Activated naive CD8-positive, alpha-beta T cell (primary cell): Measurements from ENCODE around the gene XYLT1.

Experiments
- H3K27ac Mint-ChIP-seq: one replicate; pipeline ENCODE4 v1.8.0; 2021; ENCODE audit warnings: mixed read lengths
- H3K27me3 Mint-ChIP-seq: one replicate; pipeline ENCODE4 v1.8.0; 2021; ENCODE audit warnings: mixed read lengths
- H3K36me3 Mint-ChIP-seq: one replicate; pipeline ENCODE4 v1.8.0; 2021; ENCODE audit warnings: mixed read lengths
- H3K4me1 Mint-ChIP-seq: one replicate; pipeline ENCODE4 v1.8.0; 2021; ENCODE audit warnings: low read depth, mixed read lengths
- H3K4me3 Mint-ChIP-seq: one replicate; pipeline ENCODE4 v1.8.0; 2021; ENCODE audit warnings: mild to moderate bottlenecking, mixed read lengths
- H3K9me3 Mint-ChIP-seq: one replicate; pipeline ENCODE4 v1.8.0; 2021; ENCODE audit warnings: low read depth, mixed read lengths

The XYLT1 gene

GRCh38 chr16:17454162-17454730, 16.5 kb downstream of the XYLT1 start:
- peaks cover 36% of the 10 kb centered on the region for H3K4me1 Mint-ChIP-seq
- no peaks in the 10 kb centered on the region for H3K9me3 Mint-ChIP-seq
- no peak overlapping the region for H3K27ac Mint-ChIP-seq
- H3K27me3 Mint-ChIP-seq: no peaks in the 10 kb centered on the region
- H3K4me3 Mint-ChIP-seq: no peak overlapping the region
- H3K36me3 Mint-ChIP-seq: peaks cover 12% of the 10 kb centered on the region

- Mint-ChIP-seq H3K4me1 (peaks cover 42% of the 10 kb centered on the region), H3K9me3 (no peaks in the 10 kb centered on the region), H3K27me3 (no peaks in the 10 kb centered on the region), H3K27ac (no peak overlapping the region), H3K36me3 (peaks cover 12% of the 10 kb centered on the region), H3K4me3 (no peak overlapping the region)
Observed at GRCh38 chr16:17453364-17454038, 17.3 kb downstream of the XYLT1 start.

- Mint-ChIP-seq H3K27me3 (no peaks in the 10 kb centered on the region), H3K27ac (no peak overlapping the region), H3K9me3 (no peaks in the 10 kb centered on the region), H3K4me3 (no peak overlapping the region), H3K36me3 (peaks cover 10% of the 10 kb centered on the region), H3K4me1 (peaks cover 42% of the 10 kb centered on the region)
Observed at GRCh38 chr16:17452922-17453321, 17.8 kb downstream of the XYLT1 start.

GRCh38 chr16:17451843-17452242, 18.9 kb downstream of the XYLT1 start:
- Mint-ChIP-seq H3K27ac (no peak overlapping the region), H3K9me3 (no peaks in the 10 kb centered on the region), H3K27me3 (no peaks in the 10 kb centered on the region), H3K4me1 (peaks cover 41% of the 10 kb centered on the region), H3K4me3 (no peak overlapping the region), H3K36me3 (peaks cover 10% of the 10 kb centered on the region)

- Mint-ChIP-seq H3K4me3 (no peak overlapping the region), H3K27me3 (no peaks in the 10 kb centered on the region), H3K27ac (no peak overlapping the region), H3K9me3 (no peaks in the 10 kb centered on the region), H3K36me3 (peaks cover 14% of the 10 kb centered on the region), H3K4me1 (peaks cover 41% of the 10 kb centered on the region)
Observed at GRCh38 chr16:17450291-17450690, 20.5 kb downstream of the XYLT1 start.

GRCh38 chr16:17448640-17449638, 21.8 kb downstream of the XYLT1 start:
- peaks cover 12% of the 10 kb centered on the region for H3K36me3 Mint-ChIP-seq
- H3K27me3 Mint-ChIP-seq: no peaks in the 10 kb centered on the region
- peak overlapping the region; percentile 58 for H3K27ac Mint-ChIP-seq
- H3K9me3 Mint-ChIP-seq: no peaks in the 10 kb centered on the region
- peak overlapping the region; percentile 15 for H3K4me3 Mint-ChIP-seq
- peaks cover 41% of the 10 kb centered on the region for H3K4me1 Mint-ChIP-seq

GRCh38 chr16:17447101-17447569, 23.6 kb downstream of the XYLT1 start:
- Mint-ChIP-seq H3K4me3 (no peak overlapping the region), H3K9me3 (no peaks in the 10 kb centered on the region), H3K36me3 (peaks cover 16% of the 10 kb centered on the region), H3K27me3 (no peaks in the 10 kb centered on the region), H3K4me1 (peaks cover 35% of the 10 kb centered on the region), H3K27ac (no peak overlapping the region)

- H3K27ac Mint-ChIP-seq: no peak overlapping the region
- H3K9me3 Mint-ChIP-seq: no peaks in the 10 kb centered on the region
Observed at GRCh38 chr16:17446661-17447060, 24.1 kb downstream of the XYLT1 start.

GRCh38 chr16:17445421-17445820, 25.3 kb downstream of the XYLT1 start:
- H3K27me3 Mint-ChIP-seq: no peaks in the 10 kb centered on the region
- H3K36me3 Mint-ChIP-seq: peaks cover 12% of the 10 kb centered on the region
- H3K4me3 Mint-ChIP-seq: no peak overlapping the region
- H3K27ac Mint-ChIP-seq: no peak overlapping the region
- H3K9me3 Mint-ChIP-seq: no peaks in the 10 kb centered on the region
- H3K4me1 Mint-ChIP-seq: peaks cover 21% of the 10 kb centered on the region

More at GRCh38 chr16:17446661-17447060, 24.1 kb downstream of the XYLT1 start:
- peaks cover 18% of the 10 kb centered on the region for H3K36me3 Mint-ChIP-seq
- no peak overlapping the region for H3K4me3 Mint-ChIP-seq
- peaks cover 30% of the 10 kb centered on the region for H3K4me1 Mint-ChIP-seq
- no peaks in the 10 kb centered on the region for H3K27me3 Mint-ChIP-seq

GRCh38 chr16:17444658-17445057, 26.1 kb downstream of the XYLT1 start:
- Mint-ChIP-seq H3K4me3 (no peak overlapping the region), H3K4me1 (peaks cover 24% of the 10 kb centered on the region), H3K27ac (no peak overlapping the region), H3K27me3 (no peaks in the 10 kb centered on the region), H3K36me3 (peaks cover 9% of the 10 kb centered on the region), H3K9me3 (no peaks in the 10 kb centered on the region)

- H3K9me3 Mint-ChIP-seq: no peaks in the 10 kb centered on the region
- no peak overlapping the region for H3K27ac Mint-ChIP-seq
- no peak overlapping the region for H3K4me3 Mint-ChIP-seq
- no peaks in the 10 kb centered on the region for H3K27me3 Mint-ChIP-seq
- peaks cover 32% of the 10 kb centered on the region for H3K4me1 Mint-ChIP-seq
- peaks cover 6% of the 10 kb centered on the region for H3K36me3 Mint-ChIP-seq
Observed at GRCh38 chr16:17440131-17440530, 30.6 kb downstream of the XYLT1 start.

GRCh38 chr16:17439580-17439979, 31.2 kb downstream of the XYLT1 start:
- Mint-ChIP-seq H3K27me3 (no peaks in the 10 kb centered on the region), H3K27ac (peak overlapping the region; percentile 3), H3K36me3 (peaks cover 6% of the 10 kb centered on the region), H3K9me3 (no peaks in the 10 kb centered on the region), H3K4me1 (peaks cover 32% of the 10 kb centered on the region), H3K4me3 (peak overlapping the region; percentile 15)

GRCh38 chr16:17437981-17438380, 32.8 kb downstream of the XYLT1 start:
- Mint-ChIP-seq H3K27me3 (no peaks in the 10 kb centered on the region), H3K4me3 (no peak overlapping the region), H3K36me3 (peaks cover 6% of the 10 kb centered on the region), H3K9me3 (no peaks in the 10 kb centered on the region), H3K27ac (no peak overlapping the region), H3K4me1 (peaks cover 32% of the 10 kb centered on the region)

GRCh38 chr16:17437127-17437720, 33.5 kb downstream of the XYLT1 start:
- Mint-ChIP-seq H3K27me3 (no peaks in the 10 kb centered on the region), H3K4me1 (peaks cover 32% of the 10 kb centered on the region), H3K36me3 (peaks cover 2% of the 10 kb centered on the region), H3K4me3 (no peak overlapping the region), H3K27ac (no peak overlapping the region), H3K9me3 (no peaks in the 10 kb centered on the region)
